MCF 10A (cell line): ENCODE results near the gene PTPRT. TPM values are rescaled to one million over a fixed set of nuclear protein-coding genes. Genes with fewer than 3 reads are reported as not detected.

Source experiments
- BruUV-seq: library from RNA; stranded (reverse); fragments of 400-500 nt; replicated peaks from 2 replicates; lab custom pipeline; 2021; lab: Mats Ljungman, UMichigan
- CTCF ChIA-PET: fragments of 300-600 bp; sonication (Branson Sonifier 250); formaldehyde crosslinking; extraction: SDS; loops from one replicate; lab custom pipeline; 2021; ENCODE audit warnings: antibody characterized with exemption, inconsistent platforms; lab: Yijun Ruan, JAX
- POLR2A ChIA-PET: fragments of 300-600, 350-650 bp; sonication (Branson Sonifier 250); formaldehyde crosslinking; extraction: SDS; loops from one replicate; lab custom pipeline; 2020; ENCODE audit warnings: antibody characterized with exemption, inconsistent platforms; lab: Yijun Ruan, JAX
- DNase-seq: peaks from one replicate; pipeline ENCODE4 v3.0.0-alpha.2; 2018; ENCODE audit not compliant: unreplicated experiment
- H3K27ac Mint-ChIP-seq: one replicate; pipeline ENCODE4 v1.8.0; 2022; ENCODE audit warnings: mild to moderate bottlenecking, low read depth, mixed read lengths; ENCODE audit not compliant: unreplicated experiment
- H3K27me3 Mint-ChIP-seq: one replicate; pipeline ENCODE4 v1.8.0; 2022; ENCODE audit warnings: mixed read lengths; ENCODE audit not compliant: insufficient read depth, unreplicated experiment
- H3K36me3 Mint-ChIP-seq: one replicate; pipeline ENCODE4 v1.8.0; 2022; ENCODE audit warnings: mild to moderate bottlenecking, moderate library complexity, mixed read lengths; ENCODE audit not compliant: insufficient read depth, unreplicated experiment
- H3K4me1 Mint-ChIP-seq: one replicate; pipeline ENCODE4 v1.8.0; 2022; ENCODE audit warnings: mixed read lengths; ENCODE audit not compliant: insufficient read depth, unreplicated experiment
- H3K4me3 Mint-ChIP-seq: one replicate; pipeline ENCODE4 v1.8.0; 2022; ENCODE audit warnings: mild to moderate bottlenecking, moderate library complexity, mixed read lengths; ENCODE audit not compliant: unreplicated experiment
- H3K9me3 Mint-ChIP-seq: one replicate; pipeline ENCODE4 v1.8.0; 2022; ENCODE audit warnings: mixed read lengths; ENCODE audit not compliant: unreplicated experiment
- intact Hi-C: fragments of 100-400 bp; cut with micrococcal nuclease; formaldehyde crosslinking; loops from 2 replicates; pipeline ENCODE4 v1.14.1; 2022
- total RNA-seq: library from RNA; stranded (reverse); gene quantifications from 2 replicates; pipeline ENCODE4 v1.2.3, GENCODE V29; 2022
- TF ChIP-seq, protein P1 (sequence below): fragments of 200-600 bp; IDR thresholded peaks from one replicate; pipeline ENCODE4 v1.8.0; 2022; ENCODE audit warnings: antibody characterized with exemption, mild to moderate bottlenecking; ENCODE audit not compliant: unreplicated experiment

PTPRT gene
- total RNA-seq, 1 experiment from 2014 or later, result not detected

- Mint-ChIP-seq H3K4me3 (no peak overlapping the region), H3K9me3 (peaks cover 51% of the 10 kb centered on the region), H3K27me3 (no peaks in the 10 kb centered on the region), H3K36me3 (no peaks in the 10 kb centered on the region), H3K4me1 (no peaks in the 10 kb centered on the region), H3K27ac (no peak overlapping the region)
- no TSS peak for BruUV-seq
- TF ChIP-seq, protein P1, sequence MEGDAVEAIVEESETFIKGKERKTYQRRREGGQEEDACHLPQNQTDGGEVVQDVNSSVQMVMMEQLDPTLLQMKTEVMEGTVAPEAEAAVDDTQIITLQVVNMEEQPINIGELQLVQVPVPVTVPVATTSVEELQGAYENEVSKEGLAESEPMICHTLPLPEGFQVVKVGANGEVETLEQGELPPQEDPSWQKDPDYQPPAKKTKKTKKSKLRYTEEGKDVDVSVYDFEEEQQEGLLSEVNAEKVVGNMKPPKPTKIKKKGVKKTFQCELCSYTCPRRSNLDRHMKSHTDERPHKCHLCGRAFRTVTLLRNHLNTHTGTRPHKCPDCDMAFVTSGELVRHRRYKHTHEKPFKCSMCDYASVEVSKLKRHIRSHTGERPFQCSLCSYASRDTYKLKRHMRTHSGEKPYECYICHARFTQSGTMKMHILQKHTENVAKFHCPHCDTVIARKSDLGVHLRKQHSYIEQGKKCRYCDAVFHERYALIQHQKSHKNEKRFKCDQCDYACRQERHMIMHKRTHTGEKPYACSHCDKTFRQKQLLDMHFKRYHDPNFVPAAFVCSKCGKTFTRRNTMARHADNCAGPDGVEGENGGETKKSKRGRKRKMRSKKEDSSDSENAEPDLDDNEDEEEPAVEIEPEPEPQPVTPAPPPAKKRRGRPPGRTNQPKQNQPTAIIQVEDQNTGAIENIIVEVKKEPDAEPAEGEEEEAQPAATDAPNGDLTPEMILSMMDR, result no peak
- ChIA-PET POLR2A (no interaction called here), CTCF (no interaction called here)
- DNase-seq, result no peak
- intact Hi-C loops, result no loop called here
Observed at GRCh38 chr20:42987376-42988114, 202.2 kb downstream of the PTPRT start.

GRCh38 chr20:42986143-42986773, 203.4 kb downstream of the PTPRT start:
- H3K4me3 Mint-ChIP-seq, result no peak overlapping the region
- intact Hi-C loops, result no loop called here
- no peak overlapping the region for H3K27ac Mint-ChIP-seq
- TF ChIP-seq, protein P1, result no peak
- peaks cover 51% of the 10 kb centered on the region for H3K9me3 Mint-ChIP-seq
- H3K4me1 Mint-ChIP-seq, result no peaks in the 10 kb centered on the region
- no peaks in the 10 kb centered on the region for H3K27me3 Mint-ChIP-seq
- H3K36me3 Mint-ChIP-seq, result no peaks in the 10 kb centered on the region
- BruUV-seq, result no TSS peak
- no peak for DNase-seq
- ChIA-PET CTCF (no interaction called here), POLR2A (no interaction called here)

- TF ChIP-seq, protein P1, result no peak
- Mint-ChIP-seq H3K9me3 (peaks cover 46% of the 10 kb centered on the region), H3K36me3 (no peaks in the 10 kb centered on the region), H3K27ac (no peak overlapping the region), H3K4me1 (no peaks in the 10 kb centered on the region), H3K4me3 (no peak overlapping the region), H3K27me3 (no peaks in the 10 kb centered on the region)
- DNase-seq, result no peak
- ChIA-PET POLR2A (no interaction called here), CTCF (no interaction called here)
- intact Hi-C loops, result no loop called here
- BruUV-seq, result no TSS peak
Observed at GRCh38 chr20:42985628-42986027, 204.1 kb downstream of the PTPRT start.

DNA sequence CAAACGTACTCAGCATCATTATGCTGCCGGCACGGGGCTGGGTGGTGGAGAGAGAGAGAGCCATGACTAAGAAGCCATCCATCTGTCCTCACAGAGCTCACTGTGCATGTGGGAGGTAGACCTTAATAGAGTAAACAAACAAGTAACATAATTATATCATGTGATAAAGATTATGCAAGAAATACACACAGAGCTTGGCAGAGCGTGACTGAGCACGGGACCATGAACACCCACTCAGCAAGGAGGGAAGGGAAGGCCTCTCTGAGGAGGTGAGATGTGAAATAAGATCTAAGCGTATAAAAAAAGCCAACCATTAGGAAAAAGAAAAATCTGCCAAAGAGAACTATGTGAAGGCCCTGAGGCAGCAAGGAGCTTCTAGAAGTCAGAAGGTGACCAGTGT, 207.5 kb downstream of the PTPRT start:
- Mint-ChIP-seq H3K27ac (no peak overlapping the region), H3K36me3 (no peaks in the 10 kb centered on the region), H3K9me3 (peaks cover 37% of the 10 kb centered on the region), H3K4me1 (no peaks in the 10 kb centered on the region), H3K27me3 (no peaks in the 10 kb centered on the region), H3K4me3 (no peak overlapping the region)
- ChIA-PET CTCF (no interaction called here), POLR2A (no interaction called here)
- no peak for DNase-seq
- intact Hi-C loops, result no loop called here
- TF ChIP-seq, protein P1, result no peak
- BruUV-seq, result no TSS peak
